Effector memory CD8-positive, alpha-beta T cell (primary cell): Measurements from ENCODE around the gene KCP.
A peak's percentile ranks its signal among the peaks of the same experiment; 100 is the strongest.

ENCODE experiments used
- ATAC-seq: fragments of 150-1000 bp; cut with Tn5 transposase; replicated peaks from 2 replicates; pipeline ENCODE4 v1.10.0; 2021; ENCODE audit warnings: mild to moderate bottlenecking, moderate library complexity
- DNase-seq, 3 experiments: peaks; one replicate each; pipeline ENCODE4 v3.0.0; 2021
- H3K27ac Mint-ChIP-seq, 2 donors: one replicate each; pipeline ENCODE4 v1.8.0; 2022; ENCODE audit warnings: mild to moderate bottlenecking in 2 of 2, mixed read lengths in 2 of 2, moderate library complexity in 2 of 2
- H3K27me3 Mint-ChIP-seq, 2 donors: one replicate each; pipeline ENCODE4 v1.8.0; 2022; ENCODE audit warnings: mixed read lengths in 2 of 2
- H3K36me3 Mint-ChIP-seq: one replicate; pipeline ENCODE4 v1.8.0; 2022; ENCODE audit warnings: mild to moderate bottlenecking, moderate library complexity, mixed read lengths; ENCODE audit not compliant: insufficient read depth
- H3K4me1 Mint-ChIP-seq, 2 donors: one replicate each; pipeline ENCODE4 v1.8.0; 2022; ENCODE audit warnings: low read depth in 2 of 2, mixed read lengths in 2 of 2
- H3K4me3 Mint-ChIP-seq, 2 donors: one replicate each; pipeline ENCODE4 v1.8.0; 2022; ENCODE audit warnings: mild to moderate bottlenecking in 2 of 2, mixed read lengths in 2 of 2, moderate library complexity in 2 of 2
- H3K9me3 Mint-ChIP-seq, 2 donors: one replicate each; pipeline ENCODE4 v1.8.0; 2022; ENCODE audit warnings: mixed read lengths in 2 of 2

KCP gene

GRCh38 chr7:128879461-128879938 lies 31.0 kb downstream of the KCP start:
- no peak overlapping the region for H3K27ac Mint-ChIP-seq
- no peaks in the 10 kb centered on the region for H3K27me3 Mint-ChIP-seq
- peaks cover 3 to 5% of the 10 kb centered on the region in 2 donors for H3K4me1 Mint-ChIP-seq
- peaks cover 3% of the 10 kb centered on the region for H3K36me3 Mint-ChIP-seq
- ATAC-seq (no peak), DNase-seq (no peak)
- H3K9me3 Mint-ChIP-seq = no peaks in the 10 kb centered on the region
- H3K4me3 Mint-ChIP-seq = no peak overlapping the region

GRCh38 chr7:128878226-128879105 lies 32.0 kb downstream of the KCP start:
- Mint-ChIP-seq H3K4me1 (peaks cover under 1% of the 10 kb centered on the region in 2 donors), H3K27ac (no peak overlapping the region), H3K4me3 (no peak overlapping the region), H3K9me3 (no peaks in the 10 kb centered on the region), H3K27me3 (no peaks in the 10 kb centered on the region), H3K36me3 (no peaks in the 10 kb centered on the region)
- no peak for DNase-seq
- ATAC-seq = no peak

- Mint-ChIP-seq H3K9me3 (no peaks in the 10 kb centered on the region), H3K27ac (no peak overlapping the region), H3K36me3 (no peaks in the 10 kb centered on the region), H3K27me3 (no peaks in the 10 kb centered on the region), H3K4me1 (no peaks in the 10 kb centered on the region), H3K4me3 (no peak overlapping the region)
- DNase-seq (no peak), ATAC-seq (no peak)
Observed at GRCh38 chr7:128877756-128878120, 32.8 kb downstream of the KCP start.

GRCh38 chr7:128876978-128877755 lies 33.3 kb downstream of the KCP start:
- no peak overlapping the region for H3K27ac Mint-ChIP-seq
- DNase-seq (no peak), ATAC-seq (no peak)
- H3K4me1 Mint-ChIP-seq = no peaks in the 10 kb centered on the region
- no peak overlapping the region for H3K4me3 Mint-ChIP-seq
- no peaks in the 10 kb centered on the region for H3K9me3 Mint-ChIP-seq
- H3K27me3 Mint-ChIP-seq = no peaks in the 10 kb centered on the region
- no peaks in the 10 kb centered on the region for H3K36me3 Mint-ChIP-seq

GRCh38 chr7:128876586-128876977 lies 33.9 kb downstream of the KCP start:
- no peaks in the 10 kb centered on the region for H3K36me3 Mint-ChIP-seq
- no peaks in the 10 kb centered on the region for H3K4me1 Mint-ChIP-seq
- no peaks in the 10 kb centered on the region for H3K27me3 Mint-ChIP-seq

GRCh38 chr7:128876127-128876526 lies 34.4 kb downstream of the KCP start:
- DNase-seq (no peak), ATAC-seq (no peak)
- Mint-ChIP-seq H3K4me1 (no peaks in the 10 kb centered on the region), H3K4me3 (no peak overlapping the region), H3K9me3 (no peaks in the 10 kb centered on the region), H3K27me3 (peaks cover 0 to 1% of the 10 kb centered on the region in 2 donors), H3K27ac (peak overlapping the region in 1 of 2 donors; percentile 2), H3K36me3 (no peaks in the 10 kb centered on the region)

More at GRCh38 chr7:128876586-128876977, 33.9 kb downstream of the KCP start:
- ATAC-seq (no peak), DNase-seq (no peak)
- H3K27ac Mint-ChIP-seq = no peak overlapping the region
- no peak overlapping the region for H3K4me3 Mint-ChIP-seq
- no peaks in the 10 kb centered on the region for H3K9me3 Mint-ChIP-seq

- Mint-ChIP-seq H3K4me3 (no peak overlapping the region), H3K27me3 (peaks cover 0 to 7% of the 10 kb centered on the region in 2 donors), H3K4me1 (no peaks in the 10 kb centered on the region), H3K27ac (peak overlapping the region in 1 of 2 donors; percentile 2), H3K9me3 (no peaks in the 10 kb centered on the region), H3K36me3 (no peaks in the 10 kb centered on the region)
- ATAC-seq = no peak
- DNase-seq = no peak
Observed at GRCh38 chr7:128875523-128875948, 35.0 kb downstream of the KCP start.

- peaks cover 0 to 13% of the 10 kb centered on the region in 2 donors for H3K27me3 Mint-ChIP-seq
- peaks cover 4 to 6% of the 10 kb centered on the region in 2 donors for H3K4me1 Mint-ChIP-seq
- no peak for ATAC-seq
- H3K4me3 Mint-ChIP-seq = no peak overlapping the region
- H3K9me3 Mint-ChIP-seq = no peaks in the 10 kb centered on the region
- H3K27ac Mint-ChIP-seq = no peak overlapping the region
- DNase-seq = no peak
- H3K36me3 Mint-ChIP-seq = no peaks in the 10 kb centered on the region
Observed at GRCh38 chr7:128874140-128875031, 36.1 kb downstream of the KCP start.

GRCh38 chr7:128873234-128873633 lies 37.3 kb downstream of the KCP start:
- no peaks in the 10 kb centered on the region for H3K36me3 Mint-ChIP-seq
- no peak overlapping the region for H3K4me3 Mint-ChIP-seq
- peaks cover 6% of the 10 kb centered on the region in 2 donors for H3K4me1 Mint-ChIP-seq
- no peak overlapping the region for H3K27ac Mint-ChIP-seq
- no peaks in the 10 kb centered on the region for H3K9me3 Mint-ChIP-seq
- DNase-seq (no peak), ATAC-seq (no peak)
- H3K27me3 Mint-ChIP-seq = peaks cover 0 to 13% of the 10 kb centered on the region in 2 donors

- H3K27ac Mint-ChIP-seq = no peak overlapping the region
- peaks cover 0 to 13% of the 10 kb centered on the region in 2 donors for H3K27me3 Mint-ChIP-seq
- no peak overlapping the region for H3K4me3 Mint-ChIP-seq
- ATAC-seq (no peak), DNase-seq (no peak)
- peaks cover 6 to 9% of the 10 kb centered on the region in 2 donors for H3K4me1 Mint-ChIP-seq
- H3K36me3 Mint-ChIP-seq = no peaks in the 10 kb centered on the region
- H3K9me3 Mint-ChIP-seq = no peaks in the 10 kb centered on the region
Observed at GRCh38 chr7:128872394-128872824, 38.1 kb downstream of the KCP start.

GRCh38 chr7:128871050-128871449 lies 39.5 kb downstream of the KCP start:
- peaks cover 0 to 13% of the 10 kb centered on the region in 2 donors for H3K27me3 Mint-ChIP-seq
- H3K4me1 Mint-ChIP-seq = peaks cover 11 to 13% of the 10 kb centered on the region in 2 donors
- H3K27ac Mint-ChIP-seq = no peak overlapping the region
- DNase-seq (no peak), ATAC-seq (no peak)
- H3K9me3 Mint-ChIP-seq = no peaks in the 10 kb centered on the region
- peaks cover 4% of the 10 kb centered on the region for H3K36me3 Mint-ChIP-seq
- peak overlapping the region; percentile 77 to 83 for H3K4me3 Mint-ChIP-seq

- H3K27me3 Mint-ChIP-seq = peaks cover 0 to 13% of the 10 kb centered on the region in 2 donors
Observed at GRCh38 chr7:128869944-128870285, 40.6 kb downstream of the KCP start.

More at GRCh38 chr7:128869944-128870285, 40.6 kb downstream of the KCP start:
- Mint-ChIP-seq H3K4me1 (peaks cover 20 to 22% of the 10 kb centered on the region in 2 donors), H3K36me3 (peaks cover 14% of the 10 kb centered on the region), H3K4me3 (peak overlapping the region; percentile 77 to 83), H3K9me3 (no peaks in the 10 kb centered on the region), H3K27ac (peak overlapping the region; percentile 70 to 88)
- ATAC-seq = peak; percentile 21
- DNase-seq = no peak
